Right ventricle myocardium inferior (tissue), 1 donor: Measurements from ENCODE around the gene UGT1A9. TPM values are rescaled to one million over a fixed set of nuclear protein-coding genes. Genes with fewer than 3 reads are reported as not detected.
"Not testable (repeated sequence)": the region's sequence is repeated elsewhere in the genome, so short reads cannot be mapped to it uniquely, and the experiment has no call there.

ENCODE experiments used
- ATAC-seq: fragments of 200-7000 bp; cut with Tn5 transposase; one replicate; pipeline ENCODE4 v1.9.1; 2020; ENCODE audit warnings: mild to moderate bottlenecking, moderate library complexity
- DNase-seq: peaks from one replicate; pipeline ENCODE4 v3.0.0; 2021; ENCODE audit errors: missing footprints
- intact Hi-C: fragments of 100-400 bp; cut with DNase I; formaldehyde crosslinking; loops from one replicate; pipeline ENCODE4 v1.11.0; 2022
- long read RNA-seq: library from polyadenylated mRNA; unstranded; transcript quantifications from one replicate; pipeline ENCODE4 v2.0.0, GENCODE V29; 2021
- total RNA-seq: library from RNA; stranded (reverse); fragmentation: NEBNext Ultra II Directional; extraction: Animal tissue kit (Norgen Biotek cat#: 25700); gene quantifications from one replicate; pipeline ENCODE4 v1.2.1, GENCODE V29; 2021
- donor health status: DM: no; HTN: yes; CAD: no; lungs with severe emphysema.

UGT1A9 gene
- total RNA-seq, result not detected
- long read RNA-seq, result 0 reads

GRCh38 chr2:233671290-233672161 is at the start of gene UGT1A9:
Gene UGT1A9 (plus strand): TSS chr2:233671898. CDS start chr2:233671935, 37 bp downstream.
- intact Hi-C loops, result no loop called here
- ATAC-seq (no peak), DNase-seq (no peak)

GRCh38 chr2:233627331-233628025 is 44.2 kb upstream of the UGT1A9 start:
- intact Hi-C loops, result no loop called here
- no peak for ATAC-seq
- no peak for DNase-seq

- DNase-seq, ATAC-seq, intact Hi-C loops: not testable (repeated sequence)
Measured at GRCh38 chr2:233636306-233636705, 35.4 kb upstream of the UGT1A9 start, which contains the start of gene UGT1A10. Gene UGT1A10 (plus strand): TSS chr2:233636448. CDS start chr2:233636523, 75 bp downstream.

- intact Hi-C loops, result no loop called here
- no peak for ATAC-seq
- DNase-seq, result no peak
Measured at GRCh38 chr2:233638836-233639235, 32.9 kb upstream of the UGT1A9 start.

GRCh38 chr2:233639860-233640259 is 31.8 kb upstream of the UGT1A9 start:
- no peak for DNase-seq
- no peak for ATAC-seq
- intact Hi-C loops, result no loop called here

GRCh38 chr2:233643128-233643527 is 28.6 kb upstream of the UGT1A9 start:
- intact Hi-C loops, result no loop called here
- DNase-seq (no peak), ATAC-seq (no peak)

- ATAC-seq, DNase-seq, intact Hi-C loops: not testable (repeated sequence)
Measured at GRCh38 chr2:233646033-233646432, 25.7 kb upstream of the UGT1A9 start.

GRCh38 chr2:233650981-233651380 is 20.7 kb upstream of the UGT1A9 start:
- no peak for ATAC-seq
- DNase-seq, result no peak
- intact Hi-C loops, result no loop called here

- DNase-seq (no peak), ATAC-seq (no peak)
- intact Hi-C loops, result no loop called here
Measured at GRCh38 chr2:233651430-233651829, 20.3 kb upstream of the UGT1A9 start.

- ATAC-seq, result no peak
- no peak for DNase-seq
- intact Hi-C loops, result no loop called here
Measured at GRCh38 chr2:233654501-233654900, 17.2 kb upstream of the UGT1A9 start.

GRCh38 chr2:233655043-233655442 is 16.7 kb upstream of the UGT1A9 start:
- ATAC-seq (no peak), DNase-seq (no peak)
- intact Hi-C loops, result no loop called here

- intact Hi-C loops, DNase-seq, ATAC-seq: not testable (repeated sequence)
Measured at GRCh38 chr2:233655943-233656342, 15.8 kb upstream of the UGT1A9 start.

- intact Hi-C loops, result no loop called here
- DNase-seq (no peak), ATAC-seq (no peak)
Measured at GRCh38 chr2:233656443-233656842, 15.3 kb upstream of the UGT1A9 start.

- intact Hi-C loops, result no loop called here
- DNase-seq (no peak), ATAC-seq (no peak)
Measured at GRCh38 chr2:233658610-233659009, 13.1 kb upstream of the UGT1A9 start.

GRCh38 chr2:233663911-233664310 is 7.8 kb upstream of the UGT1A9 start:
- intact Hi-C loops, result no loop called here
- no peak for ATAC-seq
- DNase-seq, result no peak

- ATAC-seq, result no peak
- intact Hi-C loops, result no loop called here
- no peak for DNase-seq
Measured at GRCh38 chr2:233668605-233669260, 3.0 kb upstream of the UGT1A9 start.

- DNase-seq (no peak), ATAC-seq (no peak)
- intact Hi-C loops, result no loop called here
Measured at GRCh38 chr2:233672886-233673285, 1.2 kb downstream of the UGT1A9 start.

GRCh38 chr2:233673896-233674295 is 2.2 kb downstream of the UGT1A9 start:
- ATAC-seq (no peak), DNase-seq (no peak)
- intact Hi-C loops, result no loop called here

GRCh38 chr2:233674314-233674713 is 2.6 kb downstream of the UGT1A9 start:
- intact Hi-C loops, result no loop called here
- no peak for ATAC-seq
- DNase-seq, result no peak
